ENCODE results near the gene APOBEC2.
A peak's percentile ranks its signal among the peaks of the same experiment; 100 is the strongest.

Gene APOBEC2

DNA sequence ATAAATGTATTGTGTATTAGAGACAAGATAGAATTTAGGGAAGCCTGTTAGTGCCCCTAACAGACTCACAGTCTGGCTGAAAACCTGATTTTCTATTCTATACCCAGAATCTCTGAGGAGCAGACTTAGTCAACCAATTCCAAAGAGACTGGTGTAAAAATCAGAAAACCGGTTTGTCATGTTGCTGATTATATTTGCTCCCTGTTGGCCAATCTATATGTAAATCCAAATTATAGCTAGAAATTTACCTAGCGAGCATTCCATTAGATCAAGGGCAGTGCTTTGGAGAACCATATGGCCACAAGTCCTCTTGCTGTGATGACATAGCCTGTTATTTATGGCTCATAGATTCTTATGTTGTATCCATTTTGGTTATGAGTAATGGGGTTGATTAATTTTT is 24.5 kb downstream of the APOBEC2 start:
- Histone ChIP-seq H3K4me3 (ENCODE audit: low read length) (no peak overlapping the region), H3K9me3 (replicated peaks; ENCODE audit: low read length) (no peaks in the 10 kb centered on the region), H3K4me2 (ENCODE audit: low read length) (no peak overlapping the region), H3K9ac (ENCODE audit: low read depth, low read length) (no peak overlapping the region), H3K36me3 (ENCODE audit: insufficient read depth, low read length) (peaks cover 28% of the 10 kb centered on the region), H3K27me3 (ENCODE audit: control insufficient read depth, insufficient read depth, low read length) (no peaks in the 10 kb centered on the region), H3K4me1 (ENCODE audit: control insufficient read depth, insufficient read depth, low read length) (peaks cover 18% of the 10 kb centered on the region)

DNA sequence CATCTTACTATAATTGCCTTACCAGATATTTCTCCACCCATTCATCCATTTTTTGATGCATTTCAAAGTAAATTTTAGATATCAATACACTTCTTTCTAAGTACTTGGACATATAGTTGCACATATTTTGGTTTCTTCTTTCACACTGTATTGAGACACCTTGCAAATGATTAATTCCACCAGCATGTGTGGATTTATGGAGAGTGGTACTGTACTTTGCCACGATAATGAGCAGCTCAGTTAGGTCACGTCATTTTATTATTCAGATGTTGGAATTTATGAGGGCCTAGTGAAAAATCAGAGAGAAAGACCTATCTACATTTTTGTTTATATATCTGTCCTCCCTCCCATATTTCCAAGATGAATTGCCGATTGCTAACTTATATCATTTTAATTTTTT is 25.1 kb downstream of the APOBEC2 start:
- H3K4me1 ChIP-seq (ENCODE audit: control insufficient read depth, insufficient read depth, low read length): peaks cover 18% of the 10 kb centered on the region
- H3K4me2 ChIP-seq (ENCODE audit: low read length): no peak overlapping the region
- H3K9me3 ChIP-seq (replicated peaks; ENCODE audit: low read length): no peaks in the 10 kb centered on the region
- H3K27me3 ChIP-seq (ENCODE audit: control insufficient read depth, insufficient read depth, low read length): no peaks in the 10 kb centered on the region
- H3K36me3 ChIP-seq (ENCODE audit: insufficient read depth, low read length): peaks cover 34% of the 10 kb centered on the region
- no peak overlapping the region for H3K4me3 ChIP-seq (ENCODE audit: low read length)
- H3K9ac ChIP-seq (ENCODE audit: low read depth, low read length): no peak overlapping the region

GRCh38 chr6:41079080-41079479 is 26.1 kb downstream of the APOBEC2 start:
- H3K36me3 ChIP-seq (ENCODE audit: insufficient read depth, low read length): peaks cover 44% of the 10 kb centered on the region
- H3K27me3 ChIP-seq (ENCODE audit: control insufficient read depth, insufficient read depth, low read length): no peaks in the 10 kb centered on the region
- no peaks in the 10 kb centered on the region for H3K9me3 ChIP-seq (replicated peaks; ENCODE audit: low read length)
- no peak overlapping the region for H3K4me3 ChIP-seq (ENCODE audit: low read length)
- peaks cover 18% of the 10 kb centered on the region for H3K4me1 ChIP-seq (ENCODE audit: control insufficient read depth, insufficient read depth, low read length)
- H3K4me2 ChIP-seq (ENCODE audit: low read length): no peak overlapping the region
- H3K9ac ChIP-seq (ENCODE audit: low read depth, low read length): no peak overlapping the region

DNA sequence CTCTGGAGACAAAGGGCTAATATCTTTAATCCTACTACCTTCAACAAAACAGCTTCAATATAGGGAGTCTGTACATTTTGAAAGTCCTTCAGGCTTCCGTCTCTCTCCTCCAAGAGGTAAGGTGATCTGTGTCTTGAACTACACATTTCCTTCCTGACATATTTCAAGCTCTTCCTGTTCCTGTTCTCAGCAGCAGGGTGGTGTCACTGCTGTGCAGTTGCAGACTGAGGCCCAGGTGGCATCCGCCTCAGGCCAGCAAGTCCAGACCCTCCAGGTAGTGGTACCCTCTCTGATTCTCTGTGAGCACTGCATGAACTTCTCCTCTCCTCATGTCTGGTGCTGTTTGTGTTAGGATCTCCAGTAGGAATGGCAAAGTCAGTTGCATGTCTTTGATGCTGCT is 27.6 kb downstream of the APOBEC2 start:
- H3K9ac ChIP-seq (ENCODE audit: low read depth, low read length): no peak overlapping the region
- H3K4me3 ChIP-seq (ENCODE audit: low read length): no peak overlapping the region
- H3K4me1 ChIP-seq (ENCODE audit: control insufficient read depth, insufficient read depth, low read length): peaks cover 3% of the 10 kb centered on the region

GRCh38 chr6:41083072-41083471 is 30.1 kb downstream of the APOBEC2 start:
- Histone ChIP-seq H3K4me2 (ENCODE audit: low read length) (no peak overlapping the region), H3K36me3 (ENCODE audit: insufficient read depth, low read length) (peaks cover 58% of the 10 kb centered on the region), H3K9me3 (replicated peaks; ENCODE audit: low read length) (no peaks in the 10 kb centered on the region), H3K27me3 (ENCODE audit: control insufficient read depth, insufficient read depth, low read length) (no peaks in the 10 kb centered on the region), H3K9ac (ENCODE audit: low read depth, low read length) (no peak overlapping the region), H3K4me1 (ENCODE audit: control insufficient read depth, insufficient read depth, low read length) (no peaks in the 10 kb centered on the region), H3K4me3 (ENCODE audit: low read length) (no peak overlapping the region)

More for the DNA sequence above, 27.6 kb downstream of the APOBEC2 start:
- no peaks in the 10 kb centered on the region for H3K9me3 ChIP-seq (replicated peaks; ENCODE audit: low read length)
- no peaks in the 10 kb centered on the region for H3K27me3 ChIP-seq (ENCODE audit: control insufficient read depth, insufficient read depth, low read length)
- no peak overlapping the region for H3K4me2 ChIP-seq (ENCODE audit: low read length)
- peaks cover 58% of the 10 kb centered on the region for H3K36me3 ChIP-seq (ENCODE audit: insufficient read depth, low read length)

DNA sequence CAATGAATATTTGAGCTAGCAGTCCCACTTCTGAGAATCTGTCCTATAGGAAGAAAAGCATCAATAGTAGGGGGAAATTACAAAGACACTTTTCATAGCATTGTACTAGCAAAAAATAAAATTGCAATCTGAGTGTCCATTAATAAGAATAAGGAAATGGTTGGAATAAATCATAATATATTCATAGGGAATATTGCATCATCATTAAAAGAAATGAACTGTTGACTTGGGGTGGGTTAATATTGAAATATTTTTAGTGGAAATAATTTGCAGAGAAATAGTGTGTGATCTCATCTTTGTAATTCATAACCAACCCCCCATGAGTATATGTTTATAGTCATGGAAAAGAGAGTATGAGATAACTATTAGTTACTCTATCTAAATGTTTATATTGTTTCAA is 32.2 kb downstream of the APOBEC2 start:
- Histone ChIP-seq H3K9me3 (replicated peaks; ENCODE audit: low read length) (no peaks in the 10 kb centered on the region), H3K4me1 (ENCODE audit: control insufficient read depth, insufficient read depth, low read length) (no peaks in the 10 kb centered on the region), H3K4me2 (ENCODE audit: low read length) (no peak overlapping the region), H3K36me3 (ENCODE audit: insufficient read depth, low read length) (peaks cover 56% of the 10 kb centered on the region), H3K27me3 (ENCODE audit: control insufficient read depth, insufficient read depth, low read length) (no peaks in the 10 kb centered on the region), H3K9ac (ENCODE audit: low read depth, low read length) (no peak overlapping the region), H3K4me3 (ENCODE audit: low read length) (no peak overlapping the region)

GRCh38 chr6:41088451-41088850 is 35.4 kb downstream of the APOBEC2 start:
- H3K4me3 ChIP-seq (ENCODE audit: low read length): no peak overlapping the region
- no peaks in the 10 kb centered on the region for H3K9me3 ChIP-seq (replicated peaks; ENCODE audit: low read length)
- no peak overlapping the region for H3K4me2 ChIP-seq (ENCODE audit: low read length)
- no peak overlapping the region for H3K9ac ChIP-seq (ENCODE audit: low read depth, low read length)
- H3K27me3 ChIP-seq (ENCODE audit: control insufficient read depth, insufficient read depth, low read length): no peaks in the 10 kb centered on the region
- H3K4me1 ChIP-seq (ENCODE audit: control insufficient read depth, insufficient read depth, low read length): no peaks in the 10 kb centered on the region
- H3K36me3 ChIP-seq (ENCODE audit: insufficient read depth, low read length): peaks cover 67% of the 10 kb centered on the region

- Histone ChIP-seq H3K9ac (ENCODE audit: low read depth, low read length) (no peak overlapping the region), H3K4me2 (ENCODE audit: low read length) (no peak overlapping the region), H3K9me3 (replicated peaks; ENCODE audit: low read length) (no peaks in the 10 kb centered on the region), H3K4me1 (ENCODE audit: control insufficient read depth, insufficient read depth, low read length) (no peaks in the 10 kb centered on the region), H3K4me3 (ENCODE audit: low read length) (no peak overlapping the region), H3K36me3 (ENCODE audit: insufficient read depth, low read length) (peaks cover 73% of the 10 kb centered on the region), H3K27me3 (ENCODE audit: control insufficient read depth, insufficient read depth, low read length) (no peaks in the 10 kb centered on the region)
Measured at GRCh38 chr6:41090841-41091761, 38.1 kb downstream of the APOBEC2 start.

DNA sequence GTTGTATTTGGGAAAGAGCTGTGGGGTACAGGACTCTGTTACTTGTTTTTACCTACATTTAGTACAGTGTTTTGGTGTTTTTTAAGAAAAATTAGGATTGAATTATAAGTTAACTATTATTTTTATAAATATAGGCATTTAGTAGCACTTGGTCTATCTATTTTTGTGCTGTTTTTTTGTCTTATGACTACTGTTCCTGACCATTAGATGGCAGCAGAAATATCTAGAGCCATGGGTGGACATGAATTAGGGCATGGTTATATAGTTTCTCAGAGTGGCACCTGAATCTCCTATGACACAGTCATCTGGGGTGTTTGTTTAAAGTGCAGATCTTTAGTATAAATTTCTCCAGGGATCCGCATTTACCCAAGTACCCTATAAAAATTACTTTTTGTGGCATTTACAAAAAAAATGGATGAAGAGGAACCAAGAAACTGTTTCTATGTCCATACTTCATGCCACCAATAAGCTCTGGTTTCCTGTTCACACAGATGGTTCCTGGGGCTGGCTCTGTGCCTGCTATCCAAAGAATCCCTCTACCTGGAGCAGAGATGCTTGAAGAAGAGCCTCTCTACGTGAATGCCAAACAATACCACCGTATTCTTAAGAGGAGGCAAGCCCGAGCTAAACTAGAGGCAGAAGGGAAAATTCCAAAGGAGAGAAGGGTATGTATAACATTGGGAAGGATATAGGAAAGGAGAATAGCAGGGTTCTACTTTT is 39.6 kb downstream of the APOBEC2 start:
- Histone ChIP-seq H3K9me3 (replicated peaks; ENCODE audit: low read length) (no peaks in the 10 kb centered on the region), H3K9ac (ENCODE audit: low read depth, low read length) (no peak overlapping the region), H3K27me3 (ENCODE audit: control insufficient read depth, insufficient read depth, low read length) (no peaks in the 10 kb centered on the region), H3K4me2 (ENCODE audit: low read length) (no peak overlapping the region), H3K4me1 (ENCODE audit: control insufficient read depth, insufficient read depth, low read length) (peaks cover 7% of the 10 kb centered on the region), H3K36me3 (ENCODE audit: insufficient read depth, low read length) (peaks cover 87% of the 10 kb centered on the region), H3K4me3 (ENCODE audit: low read length) (no peak overlapping the region)

DNA sequence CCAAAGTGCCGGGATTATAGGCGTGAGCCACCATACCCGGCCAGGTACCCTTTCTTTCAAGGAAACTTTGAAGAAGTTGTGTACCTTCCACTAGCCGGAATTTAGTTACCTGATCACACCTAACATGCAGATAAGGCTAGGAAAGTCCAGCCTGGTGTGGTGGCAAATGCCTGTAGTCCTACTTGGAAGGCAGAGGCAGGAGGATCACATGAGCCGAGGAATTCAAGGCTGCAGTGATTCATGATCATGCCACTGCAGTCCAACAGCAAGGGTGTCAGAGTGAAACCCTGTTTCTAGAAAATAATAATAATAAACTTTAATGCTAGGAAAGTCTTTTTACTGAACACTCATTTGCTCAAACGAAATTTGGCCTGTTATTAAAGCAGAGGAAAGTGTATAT is 40.7 kb downstream of the APOBEC2 start:
- peaks cover 92% of the 10 kb centered on the region for H3K36me3 ChIP-seq (ENCODE audit: insufficient read depth, low read length)
- H3K9me3 ChIP-seq (replicated peaks; ENCODE audit: low read length): no peaks in the 10 kb centered on the region
- H3K4me3 ChIP-seq (ENCODE audit: low read length): no peak overlapping the region
- peaks cover 15% of the 10 kb centered on the region for H3K4me1 ChIP-seq (ENCODE audit: control insufficient read depth, insufficient read depth, low read length)
- H3K27me3 ChIP-seq (ENCODE audit: control insufficient read depth, insufficient read depth, low read length): no peaks in the 10 kb centered on the region
- H3K4me2 ChIP-seq (ENCODE audit: low read length): no peak overlapping the region
- no peak overlapping the region for H3K9ac ChIP-seq (ENCODE audit: low read depth, low read length)

DNA sequence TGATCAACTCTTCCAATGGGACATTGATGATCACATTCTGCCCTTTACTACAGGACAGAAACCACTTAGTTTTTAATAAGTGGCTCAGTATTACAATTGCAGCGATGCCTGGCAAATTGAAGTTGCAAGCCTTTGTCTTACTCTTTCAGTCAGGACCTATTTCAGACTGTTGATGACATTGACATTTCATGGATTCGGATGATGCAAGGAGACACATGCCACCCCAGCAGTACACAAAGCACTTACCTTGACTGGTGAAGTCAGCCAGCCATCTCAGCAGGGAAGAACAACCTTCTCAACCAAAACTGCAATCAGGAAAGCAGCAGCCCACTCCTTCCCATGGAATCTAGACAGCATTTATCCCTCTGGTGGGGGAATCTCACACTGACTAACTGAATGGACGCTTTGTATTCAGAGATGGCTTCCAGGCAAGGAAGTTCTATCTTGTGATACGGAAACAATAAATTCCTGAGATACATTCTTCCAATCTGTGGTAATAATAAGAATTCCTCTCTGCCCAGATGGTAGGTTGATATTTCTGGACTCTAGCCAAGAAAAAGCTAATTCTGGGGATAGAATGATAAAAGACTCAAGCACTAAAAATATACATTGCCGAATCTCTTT is 44.6 kb downstream of the APOBEC2 start:
- Histone ChIP-seq H3K4me2 (ENCODE audit: low read length) (peak overlapping the region; percentile 21), H3K4me3 (ENCODE audit: low read length) (no peak overlapping the region), H3K9me3 (replicated peaks; ENCODE audit: low read length) (no peaks in the 10 kb centered on the region), H3K27me3 (ENCODE audit: control insufficient read depth, insufficient read depth, low read length) (no peaks in the 10 kb centered on the region), H3K4me1 (ENCODE audit: control insufficient read depth, insufficient read depth, low read length) (peaks cover 15% of the 10 kb centered on the region), H3K9ac (ENCODE audit: low read depth, low read length) (no peak overlapping the region), H3K36me3 (ENCODE audit: insufficient read depth, low read length) (peaks cover 89% of the 10 kb centered on the region)
